Activated CD4-positive, alpha-beta T cell treated with anti-CD3 and anti-CD28 coated beads, Interleukin-2, amount 50 U/mL, for 1 hour (primary cell): ENCODE results near the gene DUOXA1.
"Not testable (repeated sequence)": the region's sequence is repeated elsewhere in the genome, so short reads cannot be mapped to it uniquely, and the experiment has no call there.

ENCODE experiments used
- DNase-seq: peaks from one replicate; pipeline ENCODE4 v3.0.0-alpha.2; 2020

The DUOXA1 gene

DNA sequence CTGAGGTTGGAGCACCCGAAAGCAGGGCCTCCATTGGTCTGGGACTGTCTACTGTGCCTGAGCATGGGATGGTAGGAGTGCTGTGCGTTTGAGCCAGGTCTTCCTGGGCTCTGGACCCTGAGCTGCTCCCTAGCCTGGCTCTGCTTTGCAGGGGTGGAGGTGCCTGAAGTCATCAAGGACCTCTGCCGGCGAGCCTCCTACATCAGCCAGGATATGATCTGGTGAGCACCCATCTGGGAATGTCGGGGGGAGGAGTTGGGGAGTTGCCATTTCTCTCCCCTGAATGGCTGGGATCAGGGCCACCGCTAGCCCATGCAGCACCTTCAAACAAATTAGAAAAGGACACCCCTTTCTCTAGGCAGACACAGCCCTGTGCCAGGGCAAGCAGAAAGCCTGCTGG lies 20.8 kb upstream of the DUOXA1 start:
- no peak for DNase-seq

DNA sequence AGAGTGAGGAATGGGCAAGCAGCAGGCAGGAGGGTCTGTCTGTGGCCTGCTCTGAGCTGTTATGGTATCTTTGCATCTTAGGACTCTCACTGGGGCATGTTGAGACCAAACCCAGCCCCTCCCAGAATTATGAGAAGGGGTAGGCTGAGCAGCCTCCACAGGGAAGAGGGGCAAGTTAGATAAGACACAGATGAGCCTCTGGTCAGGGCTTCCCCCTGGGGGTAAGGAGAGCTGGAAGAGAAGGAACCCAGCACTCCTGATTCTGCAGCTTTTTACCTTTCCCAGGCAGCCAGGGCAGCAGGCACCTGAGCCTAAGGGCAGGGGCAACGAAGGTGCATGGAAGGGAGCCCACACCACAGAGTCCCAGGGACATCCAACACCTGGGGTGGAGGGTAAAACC lies 19.4 kb upstream of the DUOXA1 start:
- no peak for DNase-seq

DNA sequence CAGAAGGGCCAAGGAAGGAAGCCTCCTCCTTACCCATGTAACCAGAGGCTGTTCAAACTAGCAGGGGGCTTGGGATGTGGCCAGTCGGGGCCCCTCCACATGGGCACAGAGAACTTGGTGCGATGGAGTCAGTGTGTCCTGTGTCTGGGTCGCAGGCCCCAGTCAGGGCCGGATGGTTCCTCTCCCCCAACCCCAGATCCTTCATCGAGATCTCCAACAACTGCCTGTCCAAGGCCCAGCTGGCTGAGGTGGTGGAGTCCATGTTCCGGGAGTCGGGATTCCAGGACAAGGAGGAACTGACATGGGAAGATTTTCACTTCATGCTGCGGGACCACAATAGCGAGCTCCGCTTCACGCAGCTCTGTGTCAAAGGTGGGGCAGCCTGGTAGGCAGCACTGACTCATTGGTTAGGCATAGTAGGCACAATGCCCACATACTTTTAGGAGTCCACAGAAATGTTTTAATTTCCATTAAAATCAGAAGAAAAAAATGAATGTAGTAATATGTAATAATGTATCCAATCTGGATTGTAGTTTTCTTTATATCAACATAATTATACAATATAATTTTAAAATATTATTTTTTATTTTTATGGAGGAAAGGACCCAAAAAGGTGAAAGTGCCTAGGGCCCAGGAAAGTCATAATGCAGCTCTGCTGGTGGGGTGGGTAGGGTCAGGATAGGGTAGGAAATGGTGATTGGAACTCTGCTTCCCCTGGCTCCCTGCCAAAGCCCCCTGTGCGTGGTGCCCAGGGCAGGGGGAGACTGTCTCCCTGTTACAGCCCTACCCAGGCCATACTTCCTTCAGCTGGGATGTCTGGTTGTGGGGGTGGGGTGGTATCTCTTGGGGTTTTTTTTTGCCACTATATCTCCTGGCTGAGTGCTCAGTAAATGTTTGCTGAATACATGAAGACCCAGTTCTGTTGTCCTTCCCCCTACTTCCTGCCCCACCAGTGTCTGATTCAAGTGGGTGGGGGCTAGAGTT lies 18.7 kb upstream of the DUOXA1 start:
- no peak for DNase-seq

DNA sequence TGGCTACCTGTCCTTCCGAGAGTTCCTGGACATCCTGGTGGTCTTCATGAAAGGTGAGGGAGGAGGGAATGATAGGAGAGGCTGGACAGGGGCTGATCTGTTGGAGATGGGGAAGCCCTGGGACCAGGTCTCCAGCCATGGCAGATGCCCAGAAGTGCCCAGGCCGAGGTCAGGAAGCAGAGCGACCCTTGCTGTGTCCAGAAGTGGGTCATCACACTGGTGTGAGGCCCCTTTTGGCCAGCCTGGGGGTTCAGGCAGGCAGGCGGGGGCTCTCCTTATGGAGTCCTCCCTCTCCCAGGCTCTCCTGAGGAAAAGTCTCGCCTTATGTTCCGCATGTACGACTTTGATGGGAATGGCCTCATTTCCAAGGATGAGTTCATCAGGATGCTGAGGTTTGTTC lies 17.9 kb upstream of the DUOXA1 start:
- no peak for DNase-seq

DNA sequence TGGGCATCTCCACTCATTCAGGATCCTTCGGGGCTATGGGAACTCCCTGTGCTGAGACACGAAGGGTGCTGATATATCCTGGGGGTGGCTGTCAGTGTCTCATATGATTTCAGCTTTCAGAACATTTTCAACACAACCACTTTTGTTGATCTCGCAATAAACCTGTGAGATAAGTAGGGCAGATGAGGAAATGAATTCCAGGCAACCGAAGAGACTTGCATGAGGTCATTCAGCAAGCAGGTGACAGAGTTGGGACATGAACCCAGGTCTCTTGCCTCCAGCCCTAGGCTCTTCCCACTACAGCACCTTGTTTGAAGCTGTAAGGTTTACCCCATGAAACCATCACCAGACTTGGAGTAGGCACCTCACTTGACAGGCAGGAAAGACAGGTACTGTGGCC lies 16.7 kb upstream of the DUOXA1 start:
- DNase-seq = no peak

DNA sequence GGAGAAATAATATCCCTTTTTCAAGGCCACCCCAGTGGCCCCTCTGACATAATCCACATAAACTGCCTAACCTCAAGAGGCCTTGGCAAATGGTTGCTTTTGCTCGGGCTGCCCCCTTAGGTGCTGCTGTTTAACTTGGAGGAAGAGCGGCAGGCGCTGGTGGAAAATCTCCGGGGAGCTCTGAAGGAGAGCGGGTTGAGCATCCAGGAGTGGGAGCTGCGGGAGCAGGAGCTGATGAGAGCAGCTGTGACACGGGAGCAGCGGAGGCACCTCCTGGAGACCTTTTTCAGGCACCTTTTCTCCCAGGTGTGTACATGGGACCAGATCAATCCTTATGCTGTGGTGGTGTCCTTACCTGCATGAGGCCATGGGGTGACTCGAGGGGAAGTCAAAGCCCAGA lies 15.1 kb upstream of the DUOXA1 start:
- no peak for DNase-seq

DNA sequence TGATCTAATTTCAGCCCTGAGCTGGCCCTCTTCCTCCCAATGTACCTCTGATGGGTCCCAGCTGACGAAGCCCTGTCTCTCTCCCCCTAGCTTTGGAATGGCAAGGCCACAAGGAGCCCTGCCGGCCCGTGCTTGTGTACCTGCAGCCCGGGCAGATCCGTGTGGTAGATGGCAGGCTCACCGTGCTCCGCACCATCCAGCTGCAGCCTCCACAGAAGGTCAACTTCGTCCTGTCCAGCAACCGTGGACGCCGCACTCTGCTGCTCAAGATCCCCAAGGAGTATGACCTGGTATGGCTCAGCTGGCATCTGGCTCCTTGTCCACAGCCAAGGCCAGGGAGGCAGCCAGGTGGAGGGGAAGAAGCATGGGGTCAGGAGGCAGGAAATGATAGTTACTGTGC lies 14.3 kb upstream of the DUOXA1 start:
- DNase-seq = no peak

DNA sequence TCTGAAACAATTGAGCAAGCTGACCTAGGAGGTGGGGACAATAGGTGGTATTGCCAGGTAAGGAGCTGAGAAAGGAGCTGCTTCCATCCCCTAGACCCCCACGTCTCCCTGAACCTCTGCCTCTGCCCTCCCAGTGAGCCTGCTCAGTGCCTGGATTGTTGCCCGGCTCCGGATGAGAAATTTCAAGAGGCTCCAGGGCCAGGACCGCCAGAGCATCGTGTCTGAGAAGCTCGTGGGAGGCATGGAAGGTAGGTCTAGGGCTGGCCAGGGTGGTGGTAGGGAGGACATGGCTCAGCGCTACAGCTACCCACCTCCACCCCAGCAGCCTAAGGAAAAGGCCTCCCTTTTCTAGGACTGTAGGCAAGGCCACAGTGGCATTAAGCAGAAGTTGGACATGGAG lies 13.4 kb upstream of the DUOXA1 start:
- DNase-seq = no peak

DNA sequence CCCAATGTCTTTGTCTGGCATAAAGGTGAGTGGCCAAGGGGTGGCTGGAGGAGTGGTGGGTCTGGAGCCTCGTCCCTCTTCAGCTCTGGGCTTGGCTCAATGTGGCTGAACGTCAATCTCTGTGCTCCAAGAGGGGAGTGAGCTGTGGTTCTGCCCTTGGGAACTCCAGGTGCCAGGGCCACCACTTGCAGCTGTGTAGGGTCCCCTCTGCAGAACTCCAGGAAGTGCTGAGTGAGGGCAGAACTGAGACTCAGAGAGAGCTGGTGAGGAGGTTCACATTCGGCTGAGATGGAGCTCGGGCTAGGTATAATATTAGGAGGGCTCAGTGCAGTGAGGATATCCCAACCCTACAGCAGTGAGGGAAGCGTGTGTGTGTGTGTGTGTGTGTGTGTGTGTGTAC lies 11.7 kb upstream of the DUOXA1 start:
- DNase-seq = no peak

DNA sequence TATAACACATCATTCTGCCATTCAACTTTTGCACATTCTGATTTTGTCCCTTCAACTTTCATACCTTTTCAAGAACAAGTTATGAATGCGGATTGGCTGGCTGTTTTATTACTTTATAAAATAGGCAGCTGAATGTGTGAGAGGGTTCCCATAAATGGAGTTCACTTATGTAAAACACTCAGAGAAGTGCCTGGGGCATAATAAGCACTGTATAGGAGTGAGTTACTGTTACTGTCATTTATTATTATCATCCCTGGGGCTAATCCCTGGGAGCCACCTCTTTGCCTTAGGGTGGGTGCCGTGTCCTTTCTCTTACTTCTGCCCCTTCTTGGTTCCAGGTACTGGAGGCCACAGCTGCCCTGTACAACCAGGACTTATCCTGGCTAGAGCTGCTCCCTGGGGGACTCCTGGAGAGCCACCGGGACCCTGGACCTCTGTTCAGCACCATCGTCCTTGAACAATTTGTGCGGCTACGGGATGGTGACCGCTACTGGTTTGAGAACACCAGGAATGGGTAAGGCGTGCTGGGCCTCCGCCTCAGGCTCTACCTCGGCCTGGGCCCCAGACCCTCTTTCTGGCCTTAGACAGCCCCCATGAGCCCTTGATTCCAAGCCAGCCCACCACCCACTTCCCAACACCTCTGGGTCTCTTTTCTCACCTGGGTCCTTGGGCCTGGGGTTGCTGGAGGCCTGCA lies 11.0 kb upstream of the DUOXA1 start:
- DNase-seq = no peak

DNA sequence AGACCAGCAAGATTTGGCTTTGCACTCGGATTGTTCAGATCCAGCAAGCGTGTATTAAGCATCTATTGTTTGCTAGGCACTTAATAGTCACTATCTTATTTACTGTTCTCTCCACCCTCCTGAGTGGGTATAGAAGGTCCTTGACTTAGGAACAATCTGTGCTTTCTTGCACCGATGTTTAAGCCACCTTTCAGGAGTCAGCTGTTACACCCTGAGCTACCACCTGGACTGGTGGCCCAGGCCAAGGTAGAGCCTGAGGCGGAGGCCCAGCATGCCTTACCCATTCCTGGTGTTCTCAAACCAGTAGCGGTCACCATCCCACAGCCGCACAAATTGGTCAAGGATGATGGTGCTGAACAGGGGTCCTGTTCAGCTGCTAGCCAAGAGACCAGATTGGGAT lies 10.1 kb upstream of the DUOXA1 start:
- DNase-seq = no peak

DNA sequence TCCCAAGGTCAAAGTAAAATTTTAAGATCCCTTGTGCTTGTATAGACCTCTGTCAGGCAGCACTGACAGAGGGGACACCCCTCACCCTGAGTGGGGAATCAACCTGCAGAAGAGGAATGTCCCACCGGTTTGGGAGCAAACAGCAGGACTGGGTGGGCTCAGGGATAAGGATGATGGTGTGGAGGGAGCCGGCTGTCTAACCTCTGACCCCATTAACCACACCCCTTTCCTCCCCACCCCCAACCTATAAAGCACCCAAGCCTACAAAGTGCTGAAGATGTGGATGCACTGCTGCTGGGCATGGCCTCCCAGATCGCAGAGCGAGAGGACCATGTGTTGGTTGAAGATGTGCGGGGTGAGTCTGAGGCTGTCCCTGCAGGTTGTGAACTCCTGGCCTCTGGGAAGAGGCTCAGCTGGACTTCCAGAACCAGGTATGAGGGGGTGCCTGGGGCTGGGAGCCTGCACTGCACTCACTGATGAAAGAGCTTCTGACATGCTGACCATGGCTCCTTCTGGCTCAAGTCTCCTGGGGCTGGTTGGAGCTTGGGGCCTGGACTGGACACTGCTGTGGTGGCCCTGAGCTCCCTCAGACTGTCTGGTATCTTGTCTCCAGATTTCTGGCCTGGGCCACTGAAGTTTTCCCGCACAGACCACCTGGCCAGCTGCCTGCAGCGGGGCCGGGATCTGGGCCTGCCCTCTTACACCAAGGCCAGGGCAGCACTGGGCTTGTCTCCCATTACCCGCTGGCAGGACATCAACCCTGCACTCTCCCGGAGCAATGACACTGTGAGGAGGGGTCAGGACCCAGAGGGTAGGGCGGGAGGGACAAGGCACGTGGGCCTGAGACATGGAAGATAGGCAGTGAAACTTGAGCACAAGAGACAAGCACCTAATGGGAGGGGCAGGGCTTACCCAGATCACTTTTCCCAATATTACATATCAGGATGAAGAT lies 9.4 kb upstream of the DUOXA1 start:
- DNase-seq = no peak

DNA sequence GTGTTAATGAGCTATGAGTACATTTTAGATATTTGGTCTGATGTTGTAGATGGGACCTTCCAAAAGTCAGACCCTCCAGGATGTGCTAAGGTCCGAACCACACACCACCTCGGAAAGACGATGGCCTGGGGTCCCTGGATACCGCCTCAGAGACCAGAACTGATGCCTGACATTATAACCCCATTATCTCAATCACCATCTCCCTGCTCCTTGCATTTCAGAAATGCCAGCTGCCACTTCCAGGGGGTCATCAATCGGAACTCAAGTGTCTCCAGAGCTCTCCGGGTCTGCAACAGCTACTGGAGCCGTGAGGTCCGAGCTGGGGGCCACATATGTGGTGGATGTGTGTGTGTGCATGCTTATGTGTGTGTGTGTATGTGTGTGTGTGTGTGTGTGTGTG lies 8.0 kb upstream of the DUOXA1 start:
- DNase-seq = no peak

DNA sequence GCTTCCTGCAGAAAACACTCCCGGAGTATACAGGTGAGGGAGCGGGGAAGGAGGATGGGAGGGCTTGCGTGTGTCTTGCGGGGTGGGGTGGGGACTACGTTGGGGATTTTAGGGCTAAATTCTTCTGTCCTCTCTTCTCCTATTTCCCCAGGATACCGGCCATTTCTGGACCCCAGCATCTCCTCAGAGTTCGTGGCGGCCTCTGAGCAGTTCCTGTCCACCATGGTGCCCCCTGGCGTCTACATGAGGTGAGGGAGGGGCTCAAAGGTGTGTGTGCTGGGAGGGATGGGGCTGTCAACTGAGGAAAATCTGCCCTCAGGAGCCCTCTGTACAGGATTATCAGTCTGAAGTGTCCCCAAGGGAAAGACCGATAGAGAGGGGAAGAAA lies 6.7 kb upstream of the DUOXA1 start:
- no peak for DNase-seq

DNA sequence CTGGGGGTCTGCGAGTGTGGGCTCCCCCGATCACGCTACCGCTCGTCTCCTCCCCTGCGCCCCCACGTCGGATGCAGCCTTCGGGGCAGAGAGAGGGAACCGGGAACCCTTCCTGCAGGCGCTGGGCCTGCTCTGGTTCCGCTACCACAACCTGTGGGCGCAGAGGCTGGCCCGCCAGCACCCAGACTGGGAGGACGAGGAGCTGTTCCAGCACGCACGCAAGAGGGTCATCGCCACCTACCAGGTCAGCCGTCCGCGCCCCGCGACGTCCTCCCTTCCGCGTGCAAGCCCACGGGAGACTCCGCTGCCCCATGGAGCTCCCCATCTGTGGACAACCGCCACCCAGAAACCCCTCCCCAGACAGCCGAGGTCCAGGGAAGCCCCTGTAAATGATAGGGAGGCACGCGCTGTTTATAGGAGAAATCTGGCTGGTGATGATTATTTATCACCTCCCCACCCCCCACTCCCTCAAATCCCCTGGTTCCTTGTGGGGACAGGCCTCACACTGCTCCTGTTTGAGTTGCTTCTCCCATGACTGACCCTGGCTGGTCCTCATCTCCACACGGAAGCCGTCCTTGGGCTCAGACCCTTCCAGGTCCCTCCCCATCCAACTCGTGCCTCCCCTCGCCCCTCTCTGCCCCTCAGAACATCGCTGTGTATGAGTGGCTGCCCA lies 6.2 kb upstream of the DUOXA1 start:
- DNase-seq = not testable (repeated sequence)

DNA sequence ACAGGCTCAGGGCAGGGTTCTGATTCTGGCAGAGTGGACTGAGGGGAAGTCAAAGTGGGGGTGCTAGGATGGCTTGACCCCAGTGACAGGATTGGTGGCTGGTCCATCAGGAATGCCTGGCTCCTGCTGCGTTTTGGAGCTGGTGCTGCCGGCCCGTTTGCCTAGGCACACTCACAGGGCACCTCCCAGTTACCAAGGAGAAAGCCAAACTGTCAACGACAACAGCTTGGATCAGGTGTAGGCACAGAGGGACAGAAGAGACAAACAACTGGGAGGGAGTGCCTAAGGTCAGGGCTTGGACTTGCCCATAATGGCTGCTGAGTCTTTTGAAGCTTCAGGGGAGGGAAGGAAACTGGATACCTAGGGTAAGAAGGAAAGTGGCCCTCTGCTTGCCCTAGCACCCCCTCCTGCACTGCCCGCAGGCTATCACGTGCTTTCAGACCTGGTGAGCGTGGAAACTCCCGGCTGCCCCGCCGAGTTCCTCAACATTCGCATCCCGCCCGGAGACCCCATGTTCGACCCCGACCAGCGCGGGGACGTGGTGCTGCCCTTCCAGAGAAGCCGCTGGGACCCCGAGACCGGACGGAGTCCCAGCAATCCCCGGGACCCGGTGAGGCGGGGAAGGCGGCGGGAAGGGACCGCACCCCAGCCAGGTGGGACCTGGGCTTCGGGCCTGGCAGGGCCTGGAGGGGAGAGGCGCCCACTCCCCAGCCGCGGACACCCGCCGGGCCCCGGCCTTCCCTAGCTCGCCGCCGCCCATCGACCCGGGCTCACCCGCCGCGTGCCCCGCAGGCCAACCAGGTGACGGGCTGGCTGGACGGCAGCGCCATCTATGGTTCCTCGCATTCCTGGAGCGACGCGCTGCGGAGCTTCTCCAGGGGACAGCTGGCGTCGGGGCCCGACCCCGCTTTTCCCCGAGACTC lies 5.3 kb upstream of the DUOXA1 start:
- DNase-seq = peak; percentile 18

DNA sequence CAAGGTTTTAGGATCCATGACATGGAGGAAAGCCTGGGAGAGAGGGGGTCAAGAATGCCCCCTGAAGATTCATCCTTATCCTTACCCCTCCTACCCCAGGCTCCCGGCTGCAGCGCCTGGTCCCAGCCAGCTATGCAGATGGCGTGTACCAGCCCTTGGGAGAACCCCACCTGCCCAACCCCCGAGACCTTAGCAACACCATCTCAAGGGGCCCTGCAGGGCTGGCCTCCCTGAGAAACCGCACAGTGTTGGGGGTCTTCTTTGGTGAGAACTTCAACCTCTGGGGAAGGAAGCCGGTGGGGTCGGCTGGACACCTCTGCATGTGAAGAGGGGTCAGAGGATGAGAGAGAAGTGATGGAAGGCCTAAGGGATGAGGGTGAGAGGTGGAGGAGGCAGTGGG lies 4.4 kb upstream of the DUOXA1 start:
- no peak for DNase-seq

DNA sequence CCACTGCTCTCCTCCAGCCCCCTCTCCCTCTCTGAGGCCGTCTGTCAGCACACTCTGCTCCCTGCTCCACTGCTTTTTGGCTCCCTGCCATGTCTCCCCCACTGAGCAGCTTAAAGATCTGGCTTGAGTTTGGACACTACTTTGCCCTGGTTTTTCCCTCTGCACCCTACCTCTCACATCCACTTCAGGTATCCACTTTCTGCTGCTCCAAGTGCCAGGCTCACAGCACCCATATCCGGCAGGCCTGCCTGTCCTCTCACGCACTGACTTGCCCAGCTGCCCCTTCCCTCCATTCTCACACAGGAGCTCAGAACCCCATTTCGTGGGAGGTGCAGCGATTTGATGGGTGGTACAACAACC lies 3.9 kb upstream of the DUOXA1 start:
- no peak for DNase-seq

DNA sequence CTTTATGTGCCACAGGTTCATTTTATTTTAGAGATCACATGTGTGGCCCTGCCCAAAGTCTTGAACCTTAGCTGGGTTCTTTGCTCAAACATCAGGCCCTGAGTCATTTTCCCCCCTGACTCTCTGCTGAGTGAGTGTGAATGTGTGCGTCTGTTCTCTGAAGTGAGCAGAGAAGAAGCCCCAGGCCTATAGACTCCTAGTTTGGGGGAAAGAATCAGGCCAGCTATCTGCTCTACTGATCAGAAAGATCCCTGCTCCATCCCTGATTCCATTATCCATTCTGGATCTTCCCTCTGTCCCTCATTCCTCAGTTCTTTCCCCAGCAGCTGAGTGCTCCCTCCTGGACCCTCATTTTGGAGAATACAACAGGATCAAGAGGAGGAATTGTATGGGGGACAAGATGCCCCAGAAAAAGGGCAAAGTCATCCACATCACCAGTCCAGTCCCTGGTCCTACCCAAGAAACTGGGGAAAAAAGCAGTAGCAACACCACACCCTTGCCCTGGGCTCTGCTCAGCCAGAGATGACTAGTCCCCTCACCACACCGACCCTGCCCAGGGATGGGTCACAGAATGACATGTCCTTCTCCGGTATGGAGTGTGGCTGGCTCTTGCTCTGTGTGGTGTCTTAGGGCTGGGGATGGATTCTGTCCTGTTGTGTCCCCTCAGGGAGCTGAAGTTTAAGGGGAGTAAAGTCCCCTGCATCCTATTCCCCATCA lies 3.3 kb upstream of the DUOXA1 start:
- no peak for DNase-seq

DNA sequence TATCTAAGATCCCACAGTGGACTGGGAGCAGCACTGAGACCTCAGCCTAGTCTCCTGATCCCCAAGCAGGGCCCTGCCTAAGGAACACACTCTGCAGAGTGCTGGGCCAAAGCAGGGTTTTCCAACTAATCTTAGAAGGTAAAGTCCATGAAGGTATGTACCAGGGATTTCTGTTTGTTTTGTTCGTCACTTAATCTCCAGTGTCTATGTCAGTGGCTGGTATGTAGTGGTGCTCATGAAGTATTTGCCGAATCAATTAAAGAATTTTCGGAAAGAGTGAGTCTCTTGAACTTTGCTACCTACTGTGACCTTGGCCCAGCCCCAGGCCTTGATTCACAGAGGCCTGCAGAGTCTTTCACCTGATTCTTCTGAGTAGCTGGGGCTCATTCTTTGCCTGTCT lies 1.8 kb upstream of the DUOXA1 start:
- no peak for DNase-seq
